GM21390 (cell line): Measurements from ENCODE around the gene CYP4F11.
"Not testable (repeated sequence)": the region's sequence is repeated elsewhere in the genome, so short reads cannot be mapped to it uniquely, and the experiment has no call there.

Experiments
- ATAC-seq: cut with Tn5 transposase; IDR thresholded peaks from one replicate; pipeline ENCODE4 v1.9.1; 2021; ENCODE audit not compliant: unreplicated experiment

Gene CYP4F11

DNA sequence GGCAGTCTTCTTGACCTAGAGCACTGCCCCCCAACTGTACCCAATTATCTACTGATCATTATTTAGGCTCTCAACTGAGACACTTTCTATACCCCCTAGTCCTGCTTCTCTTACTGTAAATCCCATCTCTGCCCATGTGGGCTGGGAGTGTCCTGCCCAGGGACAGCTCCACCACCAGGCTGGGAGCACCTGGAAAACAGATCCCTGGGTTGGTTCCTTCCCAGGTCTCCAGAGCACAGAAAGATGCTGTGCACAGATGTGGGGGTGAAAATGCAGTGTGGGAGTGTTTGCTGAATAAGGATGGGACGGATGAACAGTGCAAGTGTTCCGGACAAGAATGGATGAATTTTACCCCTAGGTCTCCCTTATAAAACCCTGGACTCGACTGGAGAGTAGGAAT, 49.2 kb downstream of the CYP4F11 start:
- no peak for ATAC-seq

DNA sequence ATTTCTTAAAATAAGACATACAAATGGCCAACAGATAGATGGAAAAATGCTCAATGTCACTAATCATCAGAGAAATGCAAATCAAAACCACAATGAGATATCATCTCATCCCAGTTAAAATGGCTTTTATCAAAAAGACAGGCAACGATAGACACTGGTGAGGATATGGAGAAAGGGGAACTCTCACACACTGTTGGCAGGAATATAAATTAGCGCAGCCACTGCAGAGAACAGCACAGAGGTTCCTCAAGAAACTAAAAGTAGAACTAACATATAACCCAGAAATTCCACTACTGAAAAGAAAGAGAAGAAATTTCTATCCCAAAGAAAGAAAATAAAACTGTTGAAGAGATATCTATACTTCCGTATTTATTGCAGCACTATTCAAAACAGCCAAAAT, 51.0 kb downstream of the CYP4F11 start:
- ATAC-seq: not testable (repeated sequence)

DNA sequence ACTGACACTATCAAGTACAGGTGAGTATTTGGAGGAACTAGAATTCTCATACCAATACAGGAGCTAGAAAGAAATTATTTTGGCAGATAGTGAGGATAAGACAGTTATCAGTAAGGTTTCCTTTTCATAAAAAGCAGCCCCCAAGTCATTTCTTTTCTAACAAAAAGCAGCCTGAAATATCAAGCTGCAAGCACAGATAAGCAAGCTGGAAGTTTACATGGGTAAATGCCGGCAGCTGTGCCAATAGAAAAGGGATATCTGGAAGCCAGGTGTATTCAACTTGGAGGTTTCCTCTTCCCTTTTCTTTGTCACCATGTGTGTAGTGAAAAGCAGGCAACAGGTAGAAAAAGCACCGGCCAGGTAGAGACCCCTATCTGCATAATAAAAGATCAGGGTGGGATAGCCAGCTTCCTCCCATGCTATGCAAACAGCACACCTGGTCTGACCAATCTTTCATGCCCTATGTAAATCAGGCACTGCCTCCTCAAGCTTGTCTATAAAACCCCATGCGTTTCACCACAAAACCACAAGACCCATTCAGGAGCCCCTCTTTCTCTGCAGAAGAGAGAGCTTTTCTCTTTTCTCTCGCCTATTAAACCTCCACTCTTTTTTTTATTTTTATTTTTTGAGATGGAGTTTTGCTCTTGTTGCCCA, 59.4 kb downstream of the CYP4F11 start:
- ATAC-seq: no peak

DNA sequence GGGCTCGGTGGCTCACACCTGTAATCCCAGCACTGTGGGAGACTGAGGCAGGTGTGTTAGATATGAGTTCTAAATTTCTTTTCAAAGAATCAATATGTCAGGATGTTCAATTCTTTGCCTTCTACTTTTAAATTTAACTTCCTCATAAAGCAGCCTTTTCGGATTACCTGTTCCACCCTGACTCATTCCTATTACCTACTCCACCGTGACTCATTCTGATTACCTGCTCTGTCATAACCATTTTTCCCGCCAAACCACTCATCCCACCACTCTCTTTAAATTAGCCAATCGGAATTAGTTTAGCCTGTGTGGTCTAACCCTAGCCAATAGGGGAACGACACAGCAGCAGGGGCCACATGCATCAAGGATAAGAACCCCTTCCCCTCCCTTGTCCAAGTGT, 60.6 kb downstream of the CYP4F11 start:
- not testable (repeated sequence) for ATAC-seq

DNA sequence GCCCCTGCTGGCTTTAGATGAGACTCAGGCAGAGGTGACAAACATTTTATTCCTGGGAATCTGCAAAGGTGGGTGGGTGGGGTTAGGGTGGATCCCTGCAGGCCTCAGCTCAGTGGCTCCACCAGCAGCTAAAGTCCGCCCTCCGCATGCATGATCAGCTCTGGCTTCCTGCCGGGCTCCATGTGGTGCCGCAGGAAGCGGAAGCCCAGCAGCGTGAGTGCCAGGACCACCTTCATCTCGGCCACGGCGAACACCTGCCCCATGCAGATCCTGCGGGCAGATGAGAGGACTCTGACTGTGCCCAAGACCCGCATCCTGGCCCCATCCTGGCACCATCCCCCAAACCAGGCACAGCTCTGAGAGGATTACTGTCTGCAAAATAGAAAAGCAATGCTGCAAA, 62.8 kb downstream of the CYP4F11 start:
- no peak for ATAC-seq

GRCh38 chr19:15869873-15870272, 64.5 kb downstream of the CYP4F11 start:
- ATAC-seq: no peak

DNA sequence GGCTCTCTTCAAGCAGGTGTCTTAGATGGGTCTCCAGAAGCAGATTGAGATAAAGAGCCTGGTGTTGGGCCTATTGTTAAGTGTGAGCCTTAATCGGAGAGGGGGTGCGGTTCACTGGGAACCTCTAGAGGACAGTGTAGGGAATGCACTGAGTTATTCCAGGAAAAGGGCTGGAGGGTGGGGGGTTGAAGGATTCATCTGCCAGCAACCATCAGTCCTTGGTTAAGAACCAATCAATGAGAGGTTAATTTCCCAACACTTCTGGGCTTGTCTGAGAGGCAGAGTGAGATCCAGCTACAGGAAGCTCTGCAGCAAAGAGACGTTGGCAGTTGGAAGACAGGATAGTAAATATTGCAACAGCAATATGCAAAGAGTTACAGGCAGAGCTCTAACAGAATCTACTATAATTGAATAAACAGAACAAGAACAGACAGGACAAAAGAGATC, 65.2 kb downstream of the CYP4F11 start:
- no peak for ATAC-seq

DNA sequence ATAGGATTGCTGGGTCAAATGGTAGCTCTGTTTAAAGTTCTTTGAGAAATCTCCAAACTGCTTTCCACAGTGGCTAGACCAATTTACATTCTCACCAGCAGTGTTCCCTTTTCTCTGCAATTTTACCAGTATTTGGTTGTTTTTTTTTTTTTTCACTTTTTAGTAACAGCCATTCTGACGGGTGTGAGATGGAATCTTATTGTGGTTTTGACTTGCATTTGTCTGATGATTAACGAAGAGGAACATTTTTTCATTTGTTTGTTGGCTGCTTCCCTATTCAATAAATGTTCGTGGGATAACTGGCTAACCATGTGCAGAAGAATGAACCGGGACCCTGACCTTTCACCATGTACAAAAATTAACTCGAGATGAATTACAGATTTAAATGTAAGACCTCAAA, 67.7 kb downstream of the CYP4F11 start:
- no peak for ATAC-seq

GRCh38 chr19:15864824-15865223, 69.5 kb downstream of the CYP4F11 start:
- ATAC-seq: no peak

DNA sequence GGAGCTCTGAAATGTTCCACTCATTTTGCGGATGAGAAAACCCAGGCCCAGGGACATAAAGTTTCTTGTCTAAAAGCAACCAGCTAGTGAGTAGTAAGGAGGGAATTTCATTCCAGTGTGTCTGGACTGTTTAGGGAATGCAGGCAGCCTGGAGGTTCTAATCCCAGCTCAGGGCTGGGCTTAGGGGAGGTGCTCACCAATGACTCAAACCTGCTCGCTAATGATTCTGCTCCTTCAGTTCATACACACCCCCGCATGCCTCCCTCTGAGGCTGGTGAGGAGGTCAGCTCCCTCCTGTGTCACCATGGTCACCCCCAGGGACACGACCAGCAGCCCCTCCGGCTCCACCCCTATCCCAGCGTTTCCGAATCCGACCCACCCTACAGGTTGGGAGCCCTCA, 71.1 kb downstream of the CYP4F11 start:
- ATAC-seq: no peak

GRCh38 chr19:15862444-15862843, 71.9 kb downstream of the CYP4F11 start:
- ATAC-seq: no peak
